GM12801 (cell line): ENCODE measurements around the gene KCNG4.

ENCODE experiments used
- CTCF ChIP-seq: IDR thresholded peaks from one replicate; pipeline ENCODE4 v1.5.1; 2011; ENCODE audit warnings: control low read depth; ENCODE audit not compliant: insufficient read length; ENCODE audit errors: extremely low read depth

KCNG4 gene

GRCh38 chr16:84218176-84218823, 21.5 kb downstream of the KCNG4 start:
- no peak for TF ChIP-seq CTCF

GRCh38 chr16:84215531-84215930, 24.3 kb downstream of the KCNG4 start:
- no peak for TF ChIP-seq CTCF

- no peak for TF ChIP-seq CTCF
Observed at GRCh38 chr16:84214451-84215066, 25.3 kb downstream of the KCNG4 start.

- TF ChIP-seq CTCF = no peak
Observed at GRCh38 chr16:84212631-84213030, 27.2 kb downstream of the KCNG4 start.

GRCh38 chr16:84212154-84212553, 27.7 kb downstream of the KCNG4 start:
- TF ChIP-seq CTCF = no peak

GRCh38 chr16:84209989-84210388, 29.8 kb downstream of the KCNG4 start:
- no peak for TF ChIP-seq CTCF

GRCh38 chr16:84207879-84208278, 31.9 kb downstream of the KCNG4 start:
- TF ChIP-seq CTCF = no peak
